GM21528 (cell line): ENCODE results near the gene PGR.
"Not testable (repeated sequence)": the region's sequence is repeated elsewhere in the genome, so short reads cannot be mapped to it uniquely, and the experiment has no call there.

Experiments used
- ATAC-seq: cut with Tn5 transposase; IDR thresholded peaks from one replicate; pipeline ENCODE4 v1.9.1; 2021; ENCODE audit warnings: mild to moderate bottlenecking, moderate library complexity; ENCODE audit not compliant: unreplicated experiment, low FRiP score

Gene PGR

GRCh38 chr11:101013702-101014101, 115.9 kb downstream of the PGR start:
- not testable (repeated sequence) for ATAC-seq

GRCh38 chr11:101011881-101012280, 117.7 kb downstream of the PGR start:
- no peak for ATAC-seq

DNA sequence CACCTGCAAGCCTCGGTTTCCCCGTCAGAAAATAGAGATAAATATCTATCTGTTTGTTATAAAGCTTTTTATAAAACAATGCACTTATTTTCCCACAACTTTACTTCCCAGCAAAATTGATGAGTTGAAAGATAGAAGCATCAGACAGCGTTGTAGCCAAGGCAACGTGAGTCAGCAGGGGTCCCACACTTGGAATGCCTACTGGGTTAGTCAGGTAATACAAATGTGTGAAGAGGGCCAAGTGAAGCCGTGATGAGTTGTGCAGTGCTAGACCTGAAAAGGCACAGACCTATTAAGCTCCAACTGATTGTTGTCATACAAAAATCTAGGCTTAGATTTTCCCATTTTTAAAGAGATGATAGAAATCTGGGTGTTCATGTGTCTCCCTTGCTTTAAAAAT, 118.7 kb downstream of the PGR start:
- no peak for ATAC-seq

DNA sequence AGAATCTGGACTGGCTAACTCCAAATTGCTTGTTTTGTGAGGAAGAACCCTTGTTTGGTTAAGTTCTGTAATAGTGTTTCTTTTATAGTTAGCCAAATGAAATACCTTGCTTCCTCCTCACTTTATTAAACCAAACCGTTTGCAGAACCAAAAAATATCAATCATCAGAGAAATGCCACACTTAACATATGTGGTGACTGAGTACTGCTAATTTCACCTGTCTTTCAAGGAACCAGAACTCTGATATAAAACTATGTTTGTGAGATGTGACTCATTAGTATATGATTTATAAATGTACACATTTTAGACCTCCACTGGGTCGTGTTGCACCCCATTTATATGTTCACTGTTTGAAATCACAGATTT, 119.9 kb downstream of the PGR start:
- ATAC-seq = no peak

- ATAC-seq = no peak
Measured at GRCh38 chr11:101008961-101009689, 120.5 kb downstream of the PGR start.

- no peak for ATAC-seq
Measured at GRCh38 chr11:101003468-101003867, 126.1 kb downstream of the PGR start.

- no peak for ATAC-seq
Measured at GRCh38 chr11:100999756-101000155, 129.9 kb downstream of the PGR start.

GRCh38 chr11:100994966-100995365, 134.6 kb downstream of the PGR start:
- ATAC-seq = no peak

DNA sequence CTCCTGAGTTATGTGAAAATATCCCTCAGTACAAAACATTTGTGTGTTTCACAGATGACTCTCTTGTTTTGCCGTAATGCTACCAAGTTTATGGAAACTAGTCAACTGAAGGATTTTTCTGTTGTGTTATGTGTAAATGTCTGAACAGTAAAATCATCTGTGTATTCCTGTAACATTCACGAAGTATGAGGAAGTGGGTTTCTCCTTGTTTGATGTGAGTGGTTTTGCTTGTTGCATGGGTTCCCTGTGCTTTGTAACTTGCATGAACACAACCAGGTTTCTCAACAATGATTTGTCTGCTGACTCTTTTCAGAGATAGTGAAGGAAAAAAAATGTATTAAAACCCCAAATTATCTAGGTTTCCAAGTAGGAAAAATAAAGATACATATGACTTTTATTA, 138.1 kb downstream of the PGR start:
- ATAC-seq = no peak

DNA sequence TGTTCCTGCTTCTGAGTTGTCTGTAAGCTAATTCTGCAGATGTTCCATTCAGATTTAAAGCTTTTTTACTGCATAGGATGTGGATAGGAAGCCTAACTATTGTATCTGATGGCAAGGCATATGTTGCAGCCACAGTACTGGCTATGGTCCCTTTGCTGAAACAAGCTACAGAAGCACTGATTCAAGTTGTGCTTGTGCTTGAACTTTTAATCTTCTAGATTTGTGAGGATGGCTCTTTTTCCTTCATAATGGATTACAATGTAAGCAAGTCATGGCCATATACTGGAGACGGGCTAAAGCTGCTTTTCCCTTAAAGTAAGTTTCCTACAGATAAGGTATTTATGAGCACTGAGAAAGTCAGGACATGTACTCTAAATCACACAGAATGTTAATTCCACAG, 138.7 kb downstream of the PGR start:
- ATAC-seq = no peak

- ATAC-seq = peak; percentile 72
Measured at GRCh38 chr11:100984668-100985067, 144.9 kb downstream of the PGR start.

DNA sequence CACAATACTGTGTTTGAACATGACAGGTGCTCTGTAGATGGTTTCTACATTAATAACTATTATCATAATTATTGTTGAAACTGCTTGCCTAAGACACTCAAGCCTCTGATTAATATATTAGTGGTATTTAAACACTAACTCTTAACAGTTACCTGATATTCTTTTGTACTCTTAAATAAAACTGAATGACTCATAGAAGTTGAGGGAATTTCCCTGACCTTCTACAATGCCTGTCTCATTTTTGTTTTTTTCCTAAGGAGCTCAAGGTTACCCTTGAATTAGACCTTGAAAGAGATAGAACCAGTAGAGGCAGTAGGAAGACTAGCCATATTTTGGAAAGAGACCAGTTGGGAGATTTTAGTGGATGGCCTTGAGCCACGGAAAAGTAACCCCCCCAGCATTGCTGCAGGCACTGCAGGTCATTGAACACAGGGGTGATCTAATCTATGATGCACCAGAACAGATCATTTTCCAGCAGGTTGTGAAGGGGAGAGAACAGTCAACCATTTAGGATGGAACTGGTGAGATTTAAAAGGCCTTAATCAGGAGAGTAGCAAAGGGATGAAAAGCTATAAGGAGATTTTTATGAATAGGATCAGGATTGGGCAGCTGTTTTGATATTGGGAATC, 148.3 kb downstream of the PGR start:
- no peak for ATAC-seq

- no peak for ATAC-seq
Measured at GRCh38 chr11:100980156-100980555, 149.5 kb downstream of the PGR start.
